Activated CD8-positive, alpha-beta memory T cell treated with anti-CD3 and anti-CD28 coated beads for 24 hours (primary cell): ENCODE results near the gene SSBP4.

Experiments
- DNase-seq: peaks from one replicate; pipeline ENCODE4 v3.0.0-alpha.2; 2020

The SSBP4 gene

DNA sequence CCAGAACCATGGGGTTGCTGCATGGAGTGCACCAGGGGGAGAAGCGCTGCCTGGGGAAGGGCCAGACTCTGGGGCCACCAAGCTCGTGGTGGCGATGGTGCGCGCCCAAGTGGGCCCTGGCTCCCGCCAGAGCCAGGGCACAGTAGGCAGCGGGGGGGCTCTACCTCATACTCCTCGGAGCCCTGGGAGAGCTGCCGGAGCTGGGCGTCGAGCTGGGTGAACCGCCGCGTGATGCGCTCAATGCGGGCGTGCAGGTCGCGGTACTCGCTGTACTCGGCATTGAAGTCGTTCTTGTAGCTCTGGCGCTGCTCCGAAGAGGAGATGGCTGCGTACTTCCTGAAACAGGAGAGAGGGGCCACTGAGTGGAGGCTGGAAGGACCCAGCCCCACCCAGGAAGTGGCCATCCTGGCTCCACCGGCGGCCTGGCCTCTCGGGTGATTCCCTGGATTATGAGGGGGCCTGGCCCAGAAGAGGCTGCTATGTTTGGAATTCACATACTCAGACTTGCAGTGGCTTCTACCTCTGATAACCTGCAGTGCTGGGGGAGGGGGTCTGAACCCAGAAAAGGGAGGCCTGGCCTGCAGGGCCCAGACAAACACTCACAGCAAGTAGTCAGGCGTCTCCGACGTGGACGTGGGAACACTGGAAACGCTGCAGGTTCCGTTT is 27.1 kb downstream of the SSBP4 start:
- no peak for DNase-seq

DNA sequence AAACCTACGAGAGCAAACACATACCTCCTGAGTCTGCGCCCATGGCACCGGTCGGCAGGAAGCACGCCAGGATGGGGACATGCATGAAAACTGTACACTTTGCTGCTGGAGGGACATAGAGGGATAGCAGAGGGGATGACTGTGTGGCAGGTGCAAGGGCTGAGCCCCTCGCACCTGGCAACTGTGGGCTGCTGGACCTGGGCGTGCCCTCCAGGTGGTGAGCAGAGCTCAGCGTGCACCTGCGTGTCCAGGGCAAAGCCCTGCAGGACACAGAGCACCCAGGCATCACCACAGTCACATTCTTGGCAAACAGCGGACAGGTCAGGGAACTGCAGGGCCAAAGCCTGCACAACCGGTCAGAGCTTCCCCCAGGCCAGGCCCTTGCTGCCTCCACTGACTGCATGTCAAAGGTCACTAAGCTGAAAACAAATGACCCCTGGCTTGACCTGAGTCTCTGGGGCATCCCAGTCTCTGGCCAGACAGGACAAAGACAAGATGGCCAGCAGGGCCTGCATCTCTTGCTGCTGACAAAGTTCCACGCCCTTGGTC is 27.7 kb downstream of the SSBP4 start:
- no peak for DNase-seq

DNA sequence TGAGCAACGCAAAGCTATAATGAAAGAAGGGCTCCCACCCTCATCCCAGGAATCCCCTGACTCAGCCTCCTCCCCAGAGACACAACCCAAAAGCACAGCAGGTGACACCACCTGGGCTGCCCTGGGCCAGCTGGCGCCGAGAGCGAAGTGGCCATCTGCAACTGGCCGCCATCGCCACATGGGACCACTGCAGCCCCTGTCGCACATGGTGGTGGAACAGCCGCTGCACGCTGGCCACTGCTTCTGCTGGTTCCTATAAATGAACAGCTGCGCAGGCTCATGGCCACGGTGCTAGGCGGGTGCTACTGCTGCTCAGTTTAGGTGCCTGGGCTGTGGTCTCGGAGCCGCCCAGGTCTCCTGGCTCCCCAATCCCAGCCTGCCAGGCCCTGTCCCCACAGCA is 30.4 kb downstream of the SSBP4 start:
- no peak for DNase-seq

DNA sequence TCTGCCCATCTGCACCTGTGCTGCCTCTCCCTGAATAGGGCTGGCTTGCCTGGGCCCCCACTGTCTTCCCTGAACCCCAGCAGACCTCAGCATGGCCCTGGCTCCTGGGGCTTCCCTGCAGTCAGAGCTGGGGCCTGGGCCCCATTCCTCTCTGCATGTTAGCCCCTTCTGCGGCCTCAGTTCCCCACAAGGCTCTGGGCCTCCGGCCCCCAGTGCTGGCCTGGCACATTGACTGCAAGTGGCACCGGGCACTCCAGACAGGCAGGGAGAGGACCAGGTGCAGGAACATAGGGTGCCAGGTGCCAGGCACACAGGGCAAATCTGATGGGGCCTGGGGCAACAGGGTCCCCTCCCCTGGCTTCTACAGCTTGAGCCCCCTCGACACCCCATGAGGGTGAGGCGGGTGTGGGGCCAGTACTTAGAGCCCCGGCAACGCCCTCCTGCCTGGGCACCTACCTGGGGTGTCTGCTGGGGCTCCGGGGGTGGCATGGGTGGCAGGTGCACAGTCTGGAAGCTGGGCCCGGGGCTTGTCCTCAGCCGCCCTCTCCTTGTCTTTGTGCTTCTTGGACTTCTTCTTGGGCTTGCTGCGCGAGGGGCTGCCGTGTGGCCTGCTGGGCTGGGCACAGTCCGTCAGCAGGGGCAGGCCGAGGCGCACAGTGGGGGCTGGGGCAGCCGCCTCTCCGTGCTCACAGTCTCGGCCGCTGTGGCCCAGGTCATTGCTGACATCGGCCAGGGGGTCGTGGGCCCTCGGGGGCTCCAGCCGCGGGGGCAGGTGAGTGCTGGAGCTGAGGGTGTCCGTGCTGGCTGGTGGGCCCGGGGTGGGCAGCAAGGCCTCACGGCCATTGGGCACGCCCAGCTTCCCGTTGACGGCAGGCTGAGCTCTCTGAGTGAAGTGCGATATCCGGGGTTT is 31.1 kb downstream of the SSBP4 start:
- no peak for DNase-seq

DNA sequence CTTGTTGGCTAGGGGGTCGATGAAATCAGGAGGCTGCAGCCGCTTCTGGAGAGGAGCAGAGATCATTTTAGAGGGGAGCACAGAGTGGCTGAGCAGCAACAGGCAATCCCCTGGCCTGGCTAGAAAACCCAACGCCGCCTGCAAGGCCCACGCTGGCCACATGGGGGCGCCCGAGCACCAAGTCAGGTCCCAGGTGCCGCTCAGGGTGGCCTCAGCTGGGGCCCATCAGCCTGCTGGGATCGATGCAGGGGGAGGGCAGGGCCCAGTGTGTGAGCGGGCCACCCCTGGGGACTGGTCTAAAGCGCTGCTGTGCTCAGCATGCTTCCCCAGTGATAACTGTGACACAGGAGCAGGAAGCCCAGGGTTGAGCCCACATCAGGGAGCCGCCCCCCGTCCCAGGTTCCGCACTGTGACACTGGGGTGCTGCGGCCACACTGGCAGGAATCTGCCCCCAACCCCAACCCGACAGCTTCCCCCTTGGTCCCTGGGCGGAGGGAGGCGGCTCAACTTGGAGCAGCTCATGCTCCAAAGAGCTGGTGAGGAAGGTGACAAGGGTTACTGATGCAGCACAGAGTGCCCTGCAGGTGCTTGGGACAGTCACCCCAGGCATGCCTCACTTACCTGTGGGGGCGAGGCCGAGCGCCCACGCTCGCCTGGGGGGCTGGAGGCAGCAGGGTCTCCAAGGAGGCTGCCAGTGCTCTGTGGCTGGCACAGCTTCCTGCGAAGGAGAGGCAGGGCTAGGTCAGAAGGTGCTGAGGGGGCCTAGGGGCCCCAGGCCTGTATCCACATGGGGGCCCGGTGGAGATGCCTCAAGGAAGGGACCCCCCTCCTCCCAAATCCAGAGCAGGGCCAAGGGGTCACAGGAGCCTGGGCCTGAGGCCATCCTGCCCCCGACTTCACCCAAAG is 32.0 kb downstream of the SSBP4 start:
- DNase-seq, result peak; percentile 99

DNA sequence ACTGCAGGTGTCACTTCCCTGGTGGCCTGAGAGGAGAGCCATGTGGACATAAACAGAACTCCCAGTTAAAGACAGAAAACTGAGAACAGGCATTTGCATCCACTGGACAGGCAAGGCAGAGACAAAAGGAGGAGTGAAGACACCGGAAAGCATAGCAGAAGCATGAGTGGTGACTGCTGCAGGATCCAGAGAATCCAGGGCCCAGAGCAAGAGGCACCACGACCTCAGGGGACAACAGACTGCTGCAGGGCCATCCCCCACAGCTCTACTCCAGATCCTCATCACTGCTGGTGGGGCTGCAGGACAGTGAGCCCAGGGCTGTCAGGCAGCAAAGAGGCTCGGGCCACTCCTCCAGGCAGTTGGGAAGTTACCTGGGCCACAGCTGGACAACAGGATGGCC is 33.2 kb downstream of the SSBP4 start:
- DNase-seq, result no peak

DNA sequence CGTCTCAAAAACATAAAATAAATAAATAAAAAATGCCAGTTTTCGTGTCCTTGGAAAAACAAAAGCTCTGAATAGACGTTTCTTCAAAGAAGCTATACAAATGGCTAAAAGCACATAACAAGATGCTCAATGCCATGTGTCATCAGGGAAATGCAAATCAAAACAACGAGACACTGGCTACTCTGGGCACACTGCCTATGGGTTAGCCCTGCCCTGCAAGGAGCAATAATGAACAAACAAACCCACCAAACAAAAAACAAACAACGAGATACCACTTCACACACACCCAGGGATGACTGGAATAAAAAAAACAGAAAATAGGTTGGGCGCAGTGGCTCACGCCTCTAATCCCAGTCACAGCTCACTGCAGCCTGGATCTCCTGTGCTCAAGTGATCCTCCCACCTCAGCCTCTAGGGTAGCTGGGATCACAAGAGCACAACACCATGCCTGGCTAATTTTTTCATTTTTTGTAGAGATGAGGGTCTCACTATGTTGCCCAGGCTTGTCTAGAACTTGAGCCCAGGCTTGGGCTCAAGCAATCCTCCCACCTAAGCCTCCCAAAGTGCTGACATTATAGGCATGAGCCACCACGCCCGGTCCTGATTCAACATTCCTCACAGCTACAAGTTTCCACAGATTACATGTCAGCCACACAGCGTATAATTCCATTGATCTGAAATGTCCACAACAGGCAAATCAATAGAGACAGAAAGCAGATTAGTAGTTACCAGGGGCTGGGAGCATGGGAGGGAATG is 34.2 kb downstream of the SSBP4 start:
- DNase-seq, result no peak

DNA sequence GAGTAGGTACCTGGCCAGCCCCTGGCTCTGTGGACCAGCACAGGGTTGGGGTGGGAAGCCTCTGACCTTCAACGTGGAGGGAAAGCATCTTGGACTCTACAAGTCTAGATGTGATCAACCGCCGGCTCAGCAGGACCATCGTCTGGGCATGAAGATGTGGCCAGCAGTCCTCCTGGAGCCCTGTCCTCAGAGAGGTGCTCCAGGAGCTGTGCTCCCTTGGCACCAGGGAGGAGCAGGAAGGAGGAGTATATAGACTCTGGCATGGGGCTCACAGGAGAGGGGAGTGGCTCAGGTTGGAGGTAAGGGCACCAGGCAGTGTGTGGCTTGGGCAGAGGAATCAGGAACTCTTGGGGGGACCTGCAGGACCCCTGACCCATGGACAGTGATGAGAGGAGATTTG is 37.1 kb downstream of the SSBP4 start:
- no peak for DNase-seq

DNA sequence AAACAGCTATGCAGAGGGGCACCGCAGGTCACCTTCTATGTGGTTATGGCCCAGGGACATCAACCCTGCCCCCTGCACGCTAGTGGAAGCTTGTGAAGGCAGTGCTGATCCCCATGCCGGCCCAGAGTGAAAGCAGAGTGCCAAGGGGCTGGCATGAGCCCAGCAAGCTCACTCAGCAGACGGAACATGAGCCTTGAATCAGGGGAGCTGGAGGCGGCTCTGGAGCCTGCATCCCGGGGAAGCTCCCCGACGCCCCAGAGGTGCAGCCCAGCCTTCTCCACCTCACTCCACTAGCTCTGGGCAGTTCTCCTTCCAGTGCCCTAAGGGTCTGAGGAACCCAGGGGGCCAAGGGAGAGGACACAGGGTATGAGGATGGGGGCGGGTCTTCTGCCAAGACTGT is 37.8 kb downstream of the SSBP4 start:
- DNase-seq, result no peak

DNA sequence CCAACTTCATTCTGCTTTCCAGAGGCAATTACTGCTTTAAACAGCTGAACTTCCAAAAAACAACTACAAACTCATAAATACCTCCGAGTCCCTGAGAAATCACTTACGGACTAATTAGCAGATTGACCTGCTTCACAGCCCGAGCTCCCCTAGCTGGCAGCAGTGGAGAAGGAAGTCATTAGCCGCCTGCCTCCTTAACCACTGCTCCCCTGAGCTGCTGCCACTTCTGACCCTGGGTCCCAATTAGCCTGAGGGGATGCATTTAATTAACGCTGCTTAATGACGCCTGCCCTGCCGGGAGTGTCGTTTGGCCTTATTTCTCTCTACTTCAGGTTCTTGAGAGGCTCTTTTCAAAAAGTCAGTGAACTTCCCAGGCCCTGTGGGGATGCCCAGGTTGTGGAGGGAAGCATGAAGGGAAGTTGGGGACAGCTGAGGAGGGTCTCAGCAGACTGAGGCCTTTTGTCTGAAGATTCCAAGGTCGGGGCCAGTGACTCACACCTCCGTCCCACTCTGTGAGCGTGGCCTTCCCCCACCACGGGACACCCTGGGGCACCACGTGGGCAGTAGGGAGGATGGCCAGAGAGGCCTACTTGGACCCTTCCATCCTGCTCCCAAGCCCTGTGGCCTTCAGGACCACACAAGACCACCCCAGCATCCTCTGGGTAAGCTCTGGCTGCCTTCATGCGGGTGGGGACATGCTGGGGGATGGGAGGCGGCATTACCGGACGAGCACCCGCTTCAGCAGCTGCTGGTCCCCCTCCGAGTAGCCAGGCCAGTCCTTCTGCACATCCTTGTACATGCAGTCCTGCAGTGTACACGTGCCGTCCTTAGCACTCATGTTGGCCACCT is 38.5 kb downstream of the SSBP4 start:
- no peak for DNase-seq

DNA sequence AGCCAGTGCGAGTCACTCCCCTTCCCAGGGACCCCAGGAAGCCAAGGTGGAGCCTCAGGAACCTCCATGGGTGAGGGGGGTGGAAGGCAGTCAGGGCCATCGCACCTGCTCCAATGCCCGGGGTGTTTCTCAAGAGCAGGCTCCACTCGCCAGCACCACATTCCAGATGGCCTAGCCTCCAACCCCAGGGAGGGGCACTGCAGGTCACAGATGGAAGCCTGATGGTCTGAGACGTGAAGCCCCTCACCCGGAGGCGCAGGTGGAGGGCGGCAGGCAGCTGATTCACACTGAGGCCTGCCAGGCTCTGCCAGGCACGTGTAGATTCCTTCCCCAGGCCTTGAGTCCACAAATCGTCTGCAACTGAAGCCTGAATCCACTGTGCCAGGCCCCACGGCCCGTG is 41.7 kb downstream of the SSBP4 start:
- no peak for DNase-seq

DNA sequence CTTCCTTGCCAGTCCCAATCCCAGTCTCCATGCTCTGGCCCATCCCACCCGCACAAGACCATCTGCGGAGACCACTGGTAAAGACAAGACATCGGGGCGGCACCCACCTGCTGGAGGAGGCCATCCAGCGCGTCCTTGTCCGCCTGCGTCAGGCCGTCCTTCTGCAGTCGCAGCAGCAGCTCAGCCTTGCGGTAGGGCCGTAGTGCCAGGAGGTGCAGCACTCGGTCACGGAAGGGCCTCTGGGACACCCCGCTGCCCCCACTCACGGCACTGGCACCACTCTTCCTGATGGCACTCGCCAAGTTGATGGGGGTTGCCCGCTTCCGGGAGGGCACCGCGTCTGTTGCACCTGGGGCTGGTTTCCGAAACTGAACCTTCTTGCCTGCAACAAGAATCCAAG is 42.3 kb downstream of the SSBP4 start:
- DNase-seq, result no peak

DNA sequence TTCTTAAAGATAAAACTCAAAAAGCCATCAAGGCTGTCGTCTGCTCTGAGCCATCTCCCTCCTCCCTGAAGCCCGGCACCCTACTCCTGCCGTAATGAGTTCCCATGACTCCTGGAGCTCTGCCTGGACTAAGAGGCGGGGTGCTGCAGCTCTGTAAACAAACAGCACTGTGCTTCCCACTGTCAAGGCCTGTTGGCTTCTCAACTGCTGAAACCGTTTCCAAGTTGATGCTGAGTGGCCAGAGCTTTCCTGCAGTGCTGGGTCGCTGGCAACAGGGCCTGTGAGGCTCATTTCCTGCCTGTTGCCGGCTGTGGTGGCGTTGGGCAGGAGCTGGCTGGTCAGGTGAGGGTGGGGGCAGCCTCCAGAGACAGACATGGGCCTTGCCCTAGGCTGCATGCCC is 45.4 kb downstream of the SSBP4 start:
- DNase-seq, result no peak

DNA sequence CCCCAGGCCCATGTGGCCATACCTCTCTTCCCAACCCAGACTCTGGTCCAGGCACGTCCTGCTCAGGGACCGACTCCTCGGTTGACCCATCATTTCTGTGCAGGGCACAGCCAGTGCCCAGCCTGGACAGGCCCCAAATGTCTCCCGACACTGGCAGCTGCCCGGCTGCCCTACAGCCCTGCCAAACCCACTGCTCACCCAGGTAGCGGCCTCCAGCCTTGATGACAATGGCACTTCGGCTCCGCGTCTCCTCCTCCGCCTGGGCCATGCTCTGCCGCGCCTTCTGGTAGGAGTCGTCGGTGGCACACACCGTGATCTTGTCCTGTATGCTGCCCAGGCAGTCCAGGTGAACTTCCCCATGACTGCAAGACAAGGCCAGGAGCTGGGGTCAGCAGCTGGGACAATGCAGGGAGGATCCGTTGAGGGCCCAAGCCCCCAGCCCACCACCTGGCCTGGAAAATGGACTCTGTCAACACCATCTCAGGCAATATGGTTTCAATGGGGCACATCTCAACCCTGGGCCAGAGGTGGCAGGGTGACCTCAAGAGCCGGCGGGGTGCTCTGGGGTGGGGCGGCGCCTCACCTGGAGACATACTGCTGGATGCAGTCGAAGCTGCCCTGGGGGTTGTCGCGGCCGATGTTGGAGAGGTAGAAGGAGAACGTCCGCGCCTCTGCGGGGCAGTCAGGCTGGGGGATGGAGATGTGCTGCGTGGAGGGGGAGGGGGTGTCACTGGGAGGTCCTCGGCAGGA is 46.2 kb downstream of the SSBP4 start:
- no peak for DNase-seq

DNA sequence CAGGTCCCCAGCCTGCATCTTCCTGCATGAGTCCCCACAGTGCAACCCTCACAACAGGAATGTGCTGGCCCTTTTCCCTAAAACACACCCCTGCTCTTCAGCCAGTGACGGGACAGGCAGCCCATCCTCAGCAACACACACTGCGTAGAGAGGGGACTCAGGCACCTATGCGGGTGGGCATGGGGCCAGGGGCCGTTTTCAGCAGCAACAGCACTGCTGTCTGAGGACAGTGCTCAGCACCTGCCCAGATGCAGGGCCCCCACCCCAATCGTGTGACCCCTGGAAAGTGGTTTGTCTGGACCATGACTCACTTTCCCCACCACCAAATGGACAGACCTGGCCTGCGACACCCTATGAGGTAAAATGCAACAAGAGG is 46.8 kb downstream of the SSBP4 start:
- DNase-seq, result no peak

DNA sequence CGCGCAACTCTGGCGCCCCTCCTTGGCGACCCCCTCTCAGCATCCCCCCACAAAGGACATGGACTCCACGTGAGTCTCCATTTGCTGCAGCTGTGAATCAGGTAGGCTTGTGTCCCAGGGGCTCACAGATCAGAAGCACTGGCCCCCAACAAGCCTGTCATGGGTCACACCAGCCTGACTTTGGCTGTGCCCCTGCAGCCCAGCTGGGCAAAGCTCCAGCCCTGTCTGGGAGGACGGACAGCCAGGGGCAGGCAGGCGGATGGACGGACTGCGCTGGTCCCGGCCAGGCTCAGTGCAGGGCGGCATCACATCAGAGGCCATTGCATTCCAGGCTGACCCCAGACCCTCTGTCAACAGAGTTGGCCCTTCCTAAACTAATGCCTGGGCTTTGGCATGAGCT is 47.2 kb downstream of the SSBP4 start:
- no peak for DNase-seq

DNA sequence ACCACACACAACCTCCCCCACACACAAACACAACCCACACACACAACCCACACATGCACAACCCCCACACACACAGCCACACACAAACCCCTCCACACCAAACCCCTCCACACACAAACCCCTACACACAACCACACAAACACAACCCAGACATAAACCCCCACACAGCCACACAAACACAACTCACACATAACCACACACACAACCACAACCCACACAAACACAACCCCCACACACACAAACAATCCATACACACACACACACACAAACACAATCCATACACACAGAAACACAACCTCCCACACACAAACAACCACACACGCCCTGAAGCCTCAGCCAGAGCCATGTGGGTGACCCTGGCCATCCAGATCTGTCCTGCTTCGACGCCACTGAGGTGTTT is 48.8 kb downstream of the SSBP4 start:
- DNase-seq, result no peak

DNA sequence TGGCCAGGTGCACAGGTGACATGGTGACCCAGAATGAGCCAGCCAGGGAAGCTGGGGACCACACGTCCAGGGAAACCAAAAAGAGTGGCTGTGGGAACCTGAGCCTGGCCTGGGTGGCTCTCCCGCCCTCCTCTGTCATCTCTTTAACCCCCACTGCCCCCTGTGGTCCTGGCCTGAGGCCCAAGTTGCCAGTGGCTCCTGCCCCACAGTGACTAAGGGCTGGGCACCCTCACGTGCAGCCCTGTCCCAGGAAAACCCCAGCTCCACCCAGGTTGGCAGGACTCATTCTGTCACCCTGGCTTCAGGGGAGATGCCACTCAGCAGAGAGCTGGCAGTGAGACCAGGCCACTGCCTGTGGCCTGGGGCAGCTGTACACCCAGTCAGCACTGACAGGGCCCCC is 49.3 kb downstream of the SSBP4 start:
- no peak for DNase-seq

DNA sequence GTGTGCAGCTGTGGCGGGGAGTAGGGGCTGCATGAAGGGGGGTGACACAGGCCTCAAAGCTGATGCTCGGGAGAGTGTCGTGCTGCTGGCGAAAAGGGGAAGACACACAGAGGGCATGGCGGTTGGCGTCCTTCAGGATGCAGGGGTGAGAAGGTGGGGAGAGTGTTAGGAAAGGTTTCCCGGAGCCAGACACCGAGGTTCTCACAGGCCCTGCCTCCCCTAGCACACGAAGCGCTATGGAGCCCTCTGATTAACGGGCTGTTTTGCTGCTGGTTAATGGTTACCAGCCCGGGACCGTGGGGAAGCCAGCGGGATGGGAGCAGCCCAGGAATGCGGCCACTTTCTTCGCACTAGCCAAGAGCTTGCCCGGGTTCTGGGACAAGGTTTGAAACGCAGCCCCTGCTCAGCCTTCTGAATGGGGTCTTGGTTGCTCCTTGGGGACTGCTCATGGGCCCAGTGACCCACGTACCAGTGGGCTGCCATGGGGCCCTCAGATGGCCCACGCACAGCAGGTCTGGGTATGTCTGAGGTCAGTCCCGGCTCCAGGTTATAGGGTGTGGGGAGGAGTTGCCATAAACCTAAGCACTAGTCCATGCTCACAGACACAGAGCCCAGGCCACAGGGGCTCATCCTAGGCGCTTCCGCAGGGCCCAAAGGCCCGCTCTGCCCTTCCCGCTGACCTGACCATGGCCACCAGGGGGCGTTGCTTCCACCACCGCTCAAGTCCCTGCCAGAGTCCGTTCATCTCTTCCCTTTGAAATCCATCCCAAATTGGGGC is 50.1 kb downstream of the SSBP4 start:
- DNase-seq, result peak; percentile 86

DNA sequence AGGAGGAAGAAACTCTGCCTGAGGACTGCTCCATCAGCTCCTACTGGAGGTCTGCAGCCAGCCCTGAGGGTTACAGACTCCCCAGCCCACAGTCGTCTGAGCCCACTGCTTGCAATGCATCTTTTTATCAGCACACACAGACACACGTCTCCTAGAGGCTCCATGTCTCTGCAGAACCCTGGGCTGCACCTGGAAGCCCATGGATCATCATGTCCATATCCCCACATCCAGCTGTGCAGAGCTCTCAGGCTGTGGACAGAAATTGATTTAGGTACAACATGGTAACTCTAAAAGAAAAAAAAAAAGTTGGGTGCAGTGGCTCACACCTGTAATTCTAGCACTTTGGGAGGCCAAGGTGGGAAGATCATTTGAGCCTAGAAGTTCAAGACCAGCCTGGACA is 51.6 kb downstream of the SSBP4 start:
- DNase-seq, result no peak
